MM.1S (cell line): Measurements from ENCODE around the gene ARHGAP31.
"Not testable (repeated sequence)": the region's sequence is repeated elsewhere in the genome, so short reads cannot be mapped to it uniquely, and the experiment has no call there.

ENCODE experiments used
- DNase-seq: peaks from one replicate; pipeline ENCODE4 v3.0.0-alpha.2; 2015
- H2AFZ ChIP-seq: fragments of 300-600 bp; sonication (generic); 2 replicates; pipeline ENCODE4 v1.6.0; 2016; ENCODE audit warnings: antibody characterized with exemption, low read length
- H3F3A ChIP-seq: fragments of 300-600 bp; sonication (generic); 2 replicates; pipeline ENCODE4 v1.6.1; 2016; ENCODE audit warnings: mild to moderate bottlenecking, antibody characterized with exemption, low read length, moderate library complexity, mixed read lengths; ENCODE audit not compliant: insufficient read depth
- H3K27ac ChIP-seq: fragments of 300-600 bp; sonication (generic); 2 replicates; pipeline ENCODE4 v1.5.1; 2016; ENCODE audit warnings: mild to moderate bottlenecking, low read length
- H3K27me3 ChIP-seq: fragments of 300-600 bp; sonication (generic); replicated peaks from 2 replicates; pipeline ENCODE4 v1.6.0; 2016; ENCODE audit warnings: low read length; ENCODE audit not compliant: insufficient read depth
- H3K36me3 ChIP-seq: fragments of 300-600 bp; sonication (generic); replicated peaks from 2 replicates; pipeline ENCODE4 v1.6.1; 2016; ENCODE audit warnings: mild to moderate bottlenecking, low read length, mixed read lengths; ENCODE audit not compliant: insufficient read depth
- H3K4me1 ChIP-seq: fragments of 300-600 bp; sonication (generic); 2 replicates; pipeline ENCODE4 v1.6.1; 2016; ENCODE audit warnings: low read length, mixed read lengths
- H3K4me2 ChIP-seq: fragments of 300-600 bp; sonication (generic); 2 replicates; pipeline ENCODE4 v1.6.0; 2016; ENCODE audit warnings: low read depth, low read length
- H3K4me3 ChIP-seq: fragments of 300-600 bp; sonication (generic); 2 replicates; pipeline ENCODE4 v1.5.1; 2016; ENCODE audit warnings: low read length, mixed read lengths
- H3K79me2 ChIP-seq: fragments of 300-600 bp; sonication (generic); 2 replicates; pipeline ENCODE4 v1.6.1; 2016; ENCODE audit warnings: mixed run types, low read length, mixed read lengths
- H3K9ac ChIP-seq: fragments of 300-600 bp; sonication (generic); 2 replicates; pipeline ENCODE4 v1.6.1; 2016; ENCODE audit warnings: low read length, mixed read lengths
- H3K9me2 ChIP-seq: fragments of 300-600 bp; sonication (generic); replicated peaks from 2 replicates; pipeline ENCODE4 v1.6.1; 2016; ENCODE audit warnings: mild to moderate bottlenecking, low read length, mixed read lengths; ENCODE audit not compliant: insufficient read depth
- H3K9me3 ChIP-seq: fragments of 300-600 bp; sonication (generic); replicated peaks from 2 replicates; pipeline ENCODE4 v1.6.1; 2016; ENCODE audit warnings: mild to moderate bottlenecking, low read length, mixed read lengths; ENCODE audit not compliant: insufficient read depth
- H4K20me1 ChIP-seq: fragments of 300-600 bp; sonication (generic); 2 replicates; pipeline ENCODE4 v1.6.1; 2016; ENCODE audit warnings: mild to moderate bottlenecking, low read length, moderate library complexity, mixed read lengths; ENCODE audit not compliant: insufficient read depth
- CTCF ChIP-seq: fragments of 300-600 bp; sonication (generic); IDR thresholded peaks from 2 replicates; pipeline ENCODE4 v1.5.1; 2016; ENCODE audit warnings: antibody characterized with exemption, low read length, mixed read lengths
- EZH2 ChIP-seq: fragments of 300-600 bp; sonication (generic); optimal IDR thresholded peaks from 2 replicates; pipeline ENCODE3; 2017; ENCODE audit warnings: low read depth, mild to moderate bottlenecking, antibody characterized with exemption, low read length, mixed read lengths
- EZH2phosphoT487 ChIP-seq: fragments of 300-600 bp; sonication (generic); IDR thresholded peaks from 2 replicates; pipeline ENCODE4 v1.6.1; 2018; ENCODE audit warnings: antibody characterized with exemption, low read length

Gene ARHGAP31

GRCh38 chr3:119302697-119303551 is 8.7 kb downstream of the ARHGAP31 start:
- Histone ChIP-seq H3K9ac (no peak overlapping the region), H3K4me2 (no peak overlapping the region), H3K36me3 (no peaks in the 10 kb centered on the region), H3K27ac (no peak overlapping the region), H3K9me3 (no peaks in the 10 kb centered on the region), H3F3A (no peaks in the 10 kb centered on the region), H3K79me2 (peaks cover 41% of the 10 kb centered on the region), H3K9me2 (no peaks in the 10 kb centered on the region), H3K4me1 (peaks cover 2% of the 10 kb centered on the region; the same call in 1 of the 2 replicates), H3K27me3 (no peaks in the 10 kb centered on the region), H4K20me1 (no peaks in the 10 kb centered on the region), H2AFZ (no peak overlapping the region), H3K4me3 (no peak overlapping the region)
- TF ChIP-seq CTCF (no peak), EZH2phosphoT487 (no peak), EZH2 (no peak)
- DNase-seq = no peak

- Histone ChIP-seq H3K36me3 (no peaks in the 10 kb centered on the region), H3K9me2 (no peaks in the 10 kb centered on the region), H3K27ac (no peak overlapping the region), H3K9ac (no peak overlapping the region), H3F3A (no peaks in the 10 kb centered on the region), H3K4me2 (no peak overlapping the region), H3K4me1 (no peaks in the 10 kb centered on the region), H3K4me3 (no peak overlapping the region), H4K20me1 (no peaks in the 10 kb centered on the region), H3K27me3 (no peaks in the 10 kb centered on the region), H3K9me3 (no peaks in the 10 kb centered on the region), H3K79me2 (peaks cover 30% of the 10 kb centered on the region), H2AFZ (no peak overlapping the region)
- TF ChIP-seq EZH2 (no peak), EZH2phosphoT487 (no peak), CTCF (no peak)
- DNase-seq = no peak
Observed at GRCh38 chr3:119304201-119304713, 10.1 kb downstream of the ARHGAP31 start.

DNA sequence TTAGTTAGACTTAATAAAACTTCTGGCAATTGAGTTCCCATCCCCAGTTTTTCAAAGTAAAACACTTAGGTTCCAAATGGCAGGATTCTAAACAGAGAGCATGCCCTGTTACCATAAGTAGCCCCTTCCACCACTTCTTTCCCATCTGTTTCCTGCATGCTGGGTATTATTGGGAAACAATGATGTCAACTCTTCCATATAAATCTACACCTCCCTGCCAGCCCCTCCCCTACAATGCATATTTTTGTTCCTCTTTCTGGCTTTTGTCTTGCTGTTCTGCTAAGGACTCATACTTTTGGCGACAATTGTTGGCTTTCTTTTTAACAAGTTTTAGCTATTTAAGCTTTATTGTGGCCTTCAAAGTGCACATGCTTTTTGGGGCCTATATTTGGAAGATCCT is 11.1 kb downstream of the ARHGAP31 start:
- TF ChIP-seq CTCF = no peak
- no peak for TF ChIP-seq EZH2
- no peak for TF ChIP-seq EZH2phosphoT487
- H3K4me3 ChIP-seq = no peak overlapping the region
- no peaks in the 10 kb centered on the region for H4K20me1 ChIP-seq
- no peaks in the 10 kb centered on the region for H3K27me3 ChIP-seq
- peaks cover 24% of the 10 kb centered on the region for H3K79me2 ChIP-seq
- H3K9ac ChIP-seq = no peak overlapping the region
- H3K27ac ChIP-seq = no peak overlapping the region
- H3F3A ChIP-seq = no peaks in the 10 kb centered on the region
- H3K9me3 ChIP-seq = no peaks in the 10 kb centered on the region
- H2AFZ ChIP-seq = no peak overlapping the region
- DNase-seq = no peak
- no peaks in the 10 kb centered on the region for H3K4me1 ChIP-seq
- no peaks in the 10 kb centered on the region for H3K9me2 ChIP-seq
- no peaks in the 10 kb centered on the region for H3K36me3 ChIP-seq
- H3K4me2 ChIP-seq = no peak overlapping the region

- H3K9ac ChIP-seq, H3K9me3 ChIP-seq, H3F3A ChIP-seq, H3K9me2 ChIP-seq, H3K36me3 ChIP-seq, H2AFZ ChIP-seq, H3K4me2 ChIP-seq, H3K4me1 ChIP-seq, H3K27ac ChIP-seq, DNase-seq, H3K4me3 ChIP-seq, H3K27me3 ChIP-seq, H4K20me1 ChIP-seq: not testable (repeated sequence)
- H3K79me2 ChIP-seq = peaks cover 21% of the 10 kb centered on the region
Observed at GRCh38 chr3:119306378-119306777, 12.2 kb downstream of the ARHGAP31 start.
